Astrocyte of the hippocampus (primary cell): ENCODE measurements around the gene CFAP299.

ENCODE experiments used
- DNase-seq: peaks from one replicate; pipeline ENCODE4 v3.0.0; 2011; ENCODE audit warnings: low read depth, low spot score

The CFAP299 gene

DNA sequence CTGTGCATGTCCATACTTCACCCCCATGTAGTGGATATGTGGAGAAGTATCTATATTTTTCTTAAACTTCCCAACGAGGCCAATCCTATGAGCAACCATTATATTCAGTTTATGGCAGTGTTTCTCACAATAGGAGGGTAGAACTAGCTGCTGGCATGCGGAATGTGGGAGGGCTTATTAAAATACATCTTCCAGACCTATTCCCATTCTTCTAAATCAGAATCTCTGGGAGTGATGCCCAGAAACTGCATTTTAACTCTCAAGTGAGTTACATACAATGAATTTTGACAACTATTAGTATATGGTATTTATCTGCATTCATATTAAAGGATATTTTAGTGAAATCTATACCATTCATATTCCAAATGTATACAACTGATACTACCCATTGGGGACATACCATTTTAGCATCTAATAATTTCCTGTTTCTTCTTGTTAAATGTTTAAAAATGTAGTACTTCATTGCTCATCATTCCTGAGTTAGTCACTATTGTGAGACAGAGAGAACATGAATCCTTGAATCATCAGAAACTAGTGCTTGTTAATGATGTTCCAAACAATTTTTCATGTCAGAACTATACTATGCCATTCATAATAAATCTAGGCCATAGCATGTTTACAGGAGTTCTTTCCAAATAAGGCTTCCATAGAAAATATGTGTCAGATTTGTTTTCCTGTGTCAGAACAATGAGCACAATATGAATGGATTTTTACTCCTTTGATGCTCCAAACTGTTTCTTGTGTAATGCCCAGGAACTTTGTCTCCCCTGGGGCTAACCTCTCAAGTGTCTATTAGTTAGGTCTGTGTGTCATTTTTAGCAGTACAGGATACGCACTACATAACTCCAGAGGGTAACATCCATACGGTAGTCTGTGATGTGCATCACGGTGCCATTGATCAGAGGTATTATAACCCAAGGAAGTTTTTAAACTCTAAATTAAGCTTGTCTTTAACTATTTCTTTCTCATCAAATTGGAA is 496.1 kb downstream of the CFAP299 start:
- DNase-seq, result no peak

DNA sequence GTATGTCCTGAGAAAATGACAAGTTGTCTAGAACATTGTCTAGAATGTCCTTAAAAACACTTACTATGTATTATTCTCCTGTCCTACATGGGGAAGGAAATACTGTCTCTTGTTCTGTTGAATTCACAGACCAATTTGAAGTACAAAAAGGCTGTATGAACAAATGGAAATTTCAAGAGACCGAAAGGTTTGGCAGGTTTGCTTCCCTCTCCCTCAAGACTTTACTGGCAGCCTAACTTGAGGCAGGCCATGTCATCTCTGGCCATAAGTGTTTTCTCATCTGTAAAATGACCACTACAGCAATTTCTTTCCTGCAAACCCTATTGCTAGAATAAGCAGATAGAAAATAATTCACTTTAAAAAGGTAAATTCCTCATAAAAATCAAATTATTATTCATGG is 503.8 kb downstream of the CFAP299 start:
- no peak for DNase-seq

DNA sequence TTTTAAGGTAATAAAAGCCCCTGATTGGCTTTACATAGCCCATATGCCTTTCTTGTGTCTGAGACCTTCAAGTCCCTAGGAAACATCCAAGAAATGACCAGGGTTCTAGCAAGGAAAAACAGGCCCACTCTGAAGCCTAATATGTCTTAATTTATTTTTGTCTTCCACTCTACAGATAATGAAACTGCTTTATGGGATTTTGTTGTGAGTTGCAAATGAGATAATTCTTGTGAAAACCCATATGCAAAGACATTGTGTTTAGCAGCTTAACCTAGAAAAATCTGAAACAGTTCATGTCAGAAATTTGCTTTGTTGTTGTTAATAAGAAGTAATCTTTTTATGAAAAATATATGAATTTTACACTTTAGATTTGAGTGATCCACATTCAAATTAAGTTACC is 504.3 kb downstream of the CFAP299 start:
- no peak for DNase-seq

DNA sequence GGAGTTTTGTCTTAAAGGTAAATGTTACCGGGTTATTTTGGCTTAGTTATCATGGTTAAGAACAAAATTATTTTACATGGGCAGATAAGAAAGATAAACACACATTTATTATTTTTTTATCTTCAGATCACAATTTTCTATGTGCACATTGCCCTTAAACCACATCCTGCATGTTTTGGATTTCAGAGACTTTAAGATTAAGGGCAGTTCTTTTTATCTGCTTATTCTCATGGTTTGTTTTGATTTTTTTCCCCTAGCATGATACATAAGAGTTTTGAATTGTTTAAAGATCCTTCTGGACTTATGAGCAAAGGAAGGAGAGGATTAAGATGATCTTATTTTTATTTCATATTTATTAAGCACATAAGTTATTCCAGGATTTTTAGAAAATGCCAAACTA is 504.9 kb downstream of the CFAP299 start:
- DNase-seq, result no peak

DNA sequence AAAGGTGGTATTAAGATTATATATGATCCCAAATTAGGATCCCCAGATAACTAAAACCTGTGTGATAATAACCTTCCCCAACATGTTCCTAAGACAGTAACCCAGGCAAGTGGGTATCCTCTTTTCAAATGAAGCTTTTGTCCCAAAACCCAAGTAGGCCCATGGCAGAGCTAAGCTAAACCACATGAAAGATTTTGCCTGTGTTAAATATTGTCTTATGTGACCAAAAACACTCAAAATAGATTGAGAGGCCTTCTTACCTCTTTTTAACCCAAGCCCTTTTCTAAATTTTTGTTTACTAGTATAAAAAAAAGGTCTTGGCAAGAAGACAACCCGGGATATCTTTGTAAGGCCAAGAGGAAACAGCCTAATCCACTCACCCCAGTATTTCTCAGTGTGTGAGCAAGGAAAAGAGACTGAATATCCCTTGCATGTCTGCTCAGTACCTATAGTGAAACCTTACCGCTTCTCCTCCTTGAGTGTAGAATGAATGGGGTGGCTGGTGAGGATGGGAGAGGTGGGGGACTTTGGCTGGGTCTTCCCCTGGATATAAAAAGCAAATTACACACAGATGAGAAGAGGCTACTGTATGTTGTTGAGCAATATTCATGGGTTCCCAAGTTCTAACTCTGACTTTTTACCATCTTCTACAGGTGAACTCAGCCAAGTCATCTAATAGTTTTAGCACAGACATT is 506.2 kb downstream of the CFAP299 start:
- no peak for DNase-seq

DNA sequence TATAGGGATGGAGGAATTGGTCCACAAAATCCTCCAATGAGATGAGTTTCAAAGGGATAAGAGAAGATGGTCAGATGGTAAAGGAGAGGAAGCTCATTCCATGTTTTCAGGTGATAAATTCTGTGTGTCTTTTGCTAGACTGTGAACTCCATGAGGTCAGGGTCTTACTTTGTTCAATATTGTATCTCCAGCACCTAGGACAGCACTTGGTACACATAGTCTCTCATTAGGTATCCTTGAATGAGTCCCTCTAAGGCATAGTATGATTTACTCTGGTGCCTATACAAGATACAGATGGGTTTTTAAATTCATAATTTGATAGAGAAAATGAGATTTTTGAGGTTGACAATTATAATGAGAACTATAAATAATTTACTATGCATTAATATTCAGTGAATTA is 510.7 kb downstream of the CFAP299 start:
- no peak for DNase-seq

DNA sequence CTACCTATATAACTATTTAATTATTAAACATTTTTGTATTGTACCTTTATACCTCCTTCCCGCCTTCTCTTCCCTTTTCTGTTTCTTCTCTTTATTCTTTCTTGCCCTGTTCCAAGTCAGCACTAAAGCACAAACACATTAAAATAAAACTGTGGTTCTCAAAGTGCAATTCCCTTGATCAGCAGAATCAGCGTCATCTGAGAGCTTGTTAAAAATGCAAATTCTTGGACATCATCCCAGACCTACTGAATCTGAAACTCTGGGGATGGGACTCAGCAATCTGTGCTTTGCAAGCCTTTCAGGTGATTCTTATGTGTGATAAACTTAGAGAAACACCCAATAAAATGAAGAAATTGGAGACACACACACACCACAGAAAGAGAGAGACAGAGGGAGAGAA is 516.5 kb downstream of the CFAP299 start:
- no peak for DNase-seq

DNA sequence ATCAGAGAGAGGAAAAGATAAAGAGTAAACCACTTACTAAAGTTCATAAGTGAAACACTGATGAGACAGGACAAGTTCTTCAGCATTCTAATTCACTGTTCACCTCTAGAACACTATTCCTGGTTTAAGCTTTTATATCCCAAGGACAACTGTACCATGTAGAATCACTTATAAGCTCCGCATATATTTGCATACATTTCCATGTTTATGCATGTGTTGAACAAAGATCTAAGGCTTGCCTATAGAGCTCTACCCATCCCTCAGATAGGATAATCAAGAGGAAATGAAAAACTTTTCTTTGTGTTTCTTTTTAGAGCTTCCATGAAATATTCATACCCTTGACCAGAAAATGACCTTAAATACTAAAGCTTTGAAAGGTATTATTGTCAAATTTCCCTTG is 538.0 kb downstream of the CFAP299 start:
- no peak for DNase-seq

DNA sequence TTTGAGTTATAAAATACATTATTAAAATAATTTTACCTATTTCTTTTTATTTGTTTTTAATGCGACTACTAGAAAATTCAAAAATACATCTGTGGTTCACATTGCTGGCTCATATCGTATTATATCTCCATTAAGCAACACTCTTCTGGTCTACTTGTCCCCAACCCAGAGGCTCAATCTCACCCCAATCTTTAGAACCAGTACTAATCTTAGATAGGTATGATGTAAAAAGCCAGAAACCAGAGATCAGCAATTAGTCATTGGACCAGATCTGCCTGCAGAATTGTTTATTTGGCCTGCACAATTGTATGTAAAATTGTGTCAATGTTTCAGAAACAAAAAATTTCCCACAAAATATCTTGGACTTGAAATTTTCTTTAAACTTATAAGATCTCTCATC is 539.4 kb downstream of the CFAP299 start:
- DNase-seq, result no peak

DNA sequence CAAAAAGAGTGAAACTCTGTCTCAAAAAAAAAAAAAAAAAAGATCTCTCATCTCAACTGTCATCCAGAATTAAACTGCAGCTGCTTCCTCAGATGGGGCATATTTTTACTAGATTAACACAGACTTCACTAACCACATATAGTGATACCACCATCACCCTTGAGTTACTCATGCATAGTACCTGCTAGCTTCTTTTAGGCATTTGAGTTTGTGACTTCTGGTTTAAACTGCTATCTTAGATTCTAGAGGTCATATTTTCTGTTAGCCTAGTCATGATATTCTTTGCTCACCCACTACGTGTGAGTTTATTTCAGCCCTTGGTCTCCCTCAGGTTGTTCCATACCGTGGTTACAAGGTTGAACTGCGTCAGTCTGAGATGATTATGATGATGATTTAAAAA is 540.1 kb downstream of the CFAP299 start:
- DNase-seq, result no peak

DNA sequence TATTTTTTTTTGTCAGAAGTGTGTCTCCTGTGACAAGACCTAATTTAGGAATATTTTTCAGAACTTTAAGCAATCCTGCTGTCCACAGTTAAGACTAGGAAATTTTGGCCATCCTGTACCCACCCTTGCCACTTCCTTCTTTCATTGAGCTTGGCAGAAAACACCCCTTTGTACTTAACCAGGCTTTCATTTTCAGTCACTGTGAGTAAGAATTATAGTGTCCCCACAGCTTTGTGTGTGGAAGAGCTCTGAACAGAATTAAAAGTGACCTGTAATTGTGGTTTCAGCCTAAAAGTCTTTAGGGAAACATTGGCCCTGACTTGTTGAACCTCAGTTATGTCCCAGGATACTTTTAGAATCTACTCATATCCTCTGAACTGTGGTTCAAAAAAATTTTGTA is 541.3 kb downstream of the CFAP299 start:
- DNase-seq, result no peak

DNA sequence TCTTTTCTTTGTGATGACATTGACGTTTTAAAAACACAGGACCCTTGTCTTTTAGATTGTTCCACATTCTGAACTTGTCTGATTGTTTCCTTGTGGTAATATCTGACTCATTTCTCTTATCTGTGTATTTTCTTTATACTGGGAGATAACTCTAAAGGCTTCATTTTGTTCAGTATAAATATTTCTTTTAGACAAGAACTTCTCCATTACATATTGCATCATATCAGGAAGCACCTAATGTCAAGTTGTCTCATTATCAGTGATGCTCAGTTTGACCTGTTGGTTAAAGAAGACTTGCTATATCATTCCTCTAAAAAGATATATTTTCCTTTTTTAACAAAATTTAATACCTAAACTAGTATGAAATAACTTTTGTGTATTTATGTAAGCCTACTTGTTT is 542.7 kb downstream of the CFAP299 start:
- no peak for DNase-seq

DNA sequence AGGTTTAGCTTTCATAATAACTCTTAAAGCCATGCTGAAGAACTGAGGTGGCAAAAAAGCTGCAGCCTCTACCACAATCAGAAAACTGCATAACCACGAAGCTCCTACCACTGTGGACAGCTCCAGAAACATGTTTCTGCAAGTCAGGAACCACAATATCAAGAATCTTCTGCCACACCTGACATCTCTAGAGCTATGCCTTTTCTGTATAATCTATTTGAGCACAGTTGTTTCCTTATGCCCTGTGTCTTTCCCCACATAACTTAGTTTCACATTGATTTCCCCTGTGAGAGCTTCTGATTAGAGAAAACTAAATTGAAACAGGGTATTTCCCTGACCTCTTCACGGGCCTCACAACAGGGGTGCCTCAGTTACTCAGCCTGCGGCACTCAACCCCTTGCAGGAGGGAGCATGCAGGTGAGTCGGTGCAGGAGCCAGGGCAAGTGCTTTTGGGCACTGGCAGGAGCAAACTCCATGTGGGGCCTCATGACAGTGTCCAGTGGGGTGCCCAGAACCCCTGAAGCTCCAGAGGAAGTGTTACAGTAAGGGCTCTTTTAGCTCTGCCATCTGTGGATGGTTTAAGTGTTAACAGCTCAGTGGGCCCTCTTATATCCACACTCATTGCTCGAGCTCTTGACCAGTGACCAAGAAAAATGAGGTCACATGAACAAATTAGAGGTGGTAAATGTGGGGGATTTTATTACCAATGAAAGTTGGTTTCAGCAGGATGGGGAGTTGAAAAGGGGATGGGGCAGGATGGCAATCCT is 562.2 kb downstream of the CFAP299 start:
- DNase-seq, result no peak

DNA sequence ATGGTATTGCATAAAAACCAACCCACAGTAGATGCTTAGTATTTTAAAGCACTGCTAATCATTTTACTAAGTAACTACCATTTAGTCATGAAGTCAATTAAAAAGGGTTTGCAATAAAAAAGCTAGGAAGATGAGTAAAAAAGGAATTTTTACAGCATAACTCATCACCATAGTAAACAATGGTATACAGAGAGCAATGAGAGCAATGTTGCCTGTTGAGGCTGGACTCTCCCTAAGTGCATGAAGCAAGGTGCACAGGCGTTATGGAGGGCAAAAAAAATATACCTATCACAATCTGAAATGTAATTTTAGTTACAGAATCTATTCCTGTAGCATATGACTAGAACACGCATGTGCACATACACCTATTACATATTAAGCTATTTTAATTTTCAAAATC is 565.4 kb downstream of the CFAP299 start:
- DNase-seq, result no peak

DNA sequence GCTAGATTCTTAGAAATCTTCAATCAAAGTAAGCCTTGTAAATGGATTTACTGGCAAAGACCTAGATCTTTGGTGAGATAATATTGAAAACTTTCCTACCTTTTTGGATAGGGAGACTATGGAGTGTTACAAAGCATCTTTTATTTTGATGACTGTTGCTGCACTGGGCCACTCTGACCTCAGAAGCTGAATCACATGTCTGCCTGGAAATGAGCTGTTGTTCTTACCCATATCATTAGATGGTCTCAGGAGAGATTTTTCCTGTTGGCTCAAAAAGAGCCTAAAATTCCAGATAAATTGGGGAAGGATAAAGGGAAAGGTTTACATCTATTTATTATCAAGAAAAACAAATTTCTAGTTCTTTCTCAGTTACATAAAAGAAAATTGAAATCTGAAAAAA is 567.5 kb downstream of the CFAP299 start:
- no peak for DNase-seq

DNA sequence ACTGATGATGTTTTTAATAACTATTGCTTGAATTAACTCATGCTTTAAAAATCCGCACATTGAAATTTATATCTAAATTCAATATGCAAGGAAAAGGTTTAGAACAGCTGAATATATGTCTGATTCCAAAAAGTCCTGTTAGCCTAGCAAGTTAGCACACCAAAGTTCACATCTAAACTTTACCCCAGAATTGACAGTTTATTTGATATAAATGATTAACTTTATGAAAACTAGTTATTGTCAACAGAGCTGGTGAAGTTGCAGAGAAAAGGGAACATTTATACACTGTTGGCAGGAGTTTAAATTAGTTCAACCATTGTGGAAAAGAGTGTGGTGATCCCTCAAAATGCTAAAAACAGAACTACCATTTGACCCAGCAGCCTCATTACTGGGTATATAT is 574.4 kb downstream of the CFAP299 start:
- DNase-seq, result no peak

DNA sequence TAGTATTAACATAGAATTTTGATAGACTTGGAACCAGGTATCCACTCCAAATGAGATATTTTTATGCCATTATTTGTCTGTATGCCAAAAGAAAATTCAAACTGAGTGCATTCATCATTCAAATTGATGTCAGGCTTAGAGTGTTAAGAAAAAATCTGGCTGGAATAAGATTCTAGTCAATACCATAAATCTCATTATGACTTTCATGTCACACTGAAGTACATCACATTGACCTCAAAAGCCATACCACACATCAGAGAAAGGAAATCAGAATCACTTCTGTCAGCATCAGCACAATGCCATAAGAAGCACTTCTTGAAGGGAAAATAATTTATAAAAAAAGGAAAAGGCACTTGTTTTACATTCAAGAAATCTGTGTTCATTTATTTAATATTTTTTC is 575.9 kb downstream of the CFAP299 start:
- no peak for DNase-seq

DNA sequence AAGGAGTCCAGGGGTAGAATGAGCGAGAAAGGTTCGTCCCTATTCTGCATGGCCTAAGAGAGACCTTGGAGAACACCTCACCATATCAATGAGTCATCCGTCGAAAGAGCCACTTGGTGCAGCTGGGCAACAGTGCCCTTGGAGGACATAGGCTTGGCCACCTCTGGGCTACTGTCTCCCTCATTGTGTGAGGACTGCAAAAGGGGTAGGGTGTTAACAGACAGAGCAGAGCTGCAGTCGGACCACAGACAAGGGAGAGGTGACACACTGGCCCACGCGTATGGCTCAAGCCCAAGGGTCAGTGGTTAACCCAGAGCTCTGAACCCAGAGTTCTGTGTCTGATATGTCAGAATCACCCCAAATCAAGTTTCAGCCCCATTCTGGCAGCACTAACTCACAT is 576.8 kb downstream of the CFAP299 start:
- no peak for DNase-seq

DNA sequence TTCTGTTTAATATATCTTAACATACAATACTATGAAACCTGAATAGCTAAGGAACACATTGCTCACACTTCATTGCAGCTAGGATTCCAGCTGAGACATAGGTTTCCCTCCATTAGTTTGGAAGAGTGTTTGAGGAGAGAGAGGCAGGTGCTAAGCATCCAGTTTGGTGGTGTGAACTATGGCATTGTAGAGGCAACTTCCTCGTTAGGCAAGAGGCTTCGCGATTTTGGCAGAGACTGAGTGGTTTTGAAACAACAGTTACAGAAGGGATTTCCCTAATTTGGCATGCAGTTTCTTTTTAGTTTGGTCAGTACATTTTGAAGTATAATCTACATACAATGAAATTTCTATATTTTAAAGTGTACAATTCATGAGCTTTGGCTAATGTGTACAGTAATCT is 577.9 kb downstream of the CFAP299 start:
- DNase-seq, result no peak

DNA sequence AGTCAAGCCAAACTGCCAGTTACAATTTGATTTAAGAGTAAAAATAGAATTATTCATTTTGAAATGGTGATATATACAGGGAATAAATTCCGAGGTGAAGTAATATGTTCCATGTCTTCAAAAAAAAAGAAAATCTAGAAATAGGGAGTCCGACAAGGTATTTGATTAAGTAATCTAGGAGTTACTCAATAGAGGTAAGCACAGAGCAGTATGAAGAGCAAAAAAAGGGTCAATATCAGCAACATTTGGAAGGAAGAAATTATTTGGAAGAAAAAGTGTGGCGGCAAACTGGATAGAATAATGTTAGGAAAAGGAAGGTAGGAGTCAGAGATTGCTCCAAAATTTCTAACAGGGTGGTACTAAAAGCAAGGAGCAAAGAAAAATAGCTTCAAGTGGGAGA is 581.2 kb downstream of the CFAP299 start:
- no peak for DNase-seq

DNA sequence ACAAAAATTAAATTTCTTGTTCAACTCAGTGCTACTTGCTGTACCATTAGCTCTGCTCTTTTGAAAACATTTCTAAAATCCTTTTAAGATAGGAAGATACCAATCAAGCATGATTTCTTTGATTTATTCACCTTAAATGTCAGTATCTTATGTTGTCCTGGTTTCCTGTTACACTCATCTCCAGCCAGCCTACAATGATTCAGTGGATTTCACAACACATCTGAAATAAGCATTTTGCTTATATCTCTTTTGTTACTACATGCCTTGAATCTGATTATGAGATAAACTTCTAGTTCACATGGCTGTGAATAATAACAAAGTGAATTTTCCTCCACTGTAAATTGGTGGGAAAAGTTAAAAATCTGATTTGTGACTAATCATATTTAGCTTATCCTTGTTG is 582.5 kb downstream of the CFAP299 start:
- no peak for DNase-seq

DNA sequence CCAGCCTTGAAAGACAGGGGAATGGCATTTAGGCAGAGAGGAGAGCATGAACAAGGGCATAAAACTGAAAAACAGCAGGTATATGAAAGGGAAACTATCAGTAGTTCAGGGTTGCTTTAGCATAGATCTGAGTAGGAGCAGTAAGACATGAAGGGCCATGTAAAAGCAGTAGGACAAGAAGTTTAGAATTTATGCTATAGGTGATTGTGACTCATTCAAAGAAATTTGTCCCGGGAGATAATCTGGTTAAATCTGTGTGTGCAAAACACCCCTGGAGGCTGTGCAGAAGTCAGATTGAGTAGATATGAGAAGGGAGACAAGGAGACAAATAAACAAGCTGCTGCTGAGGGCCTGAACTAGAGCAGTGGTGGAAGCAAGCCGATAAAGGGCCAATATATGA is 585.9 kb downstream of the CFAP299 start:
- DNase-seq, result no peak
